ENCODE data around the gene GIGYF2. TPM values are rescaled to one million over a fixed set of nuclear protein-coding genes. Genes with fewer than 3 reads are reported as not detected.

The GIGYF2 gene
- total and polyA plus RNA-seq, 2 of the 13 experiments (the other 11 are each of a cell fraction or from before 2014, with no cell fraction given) = 44.9 to 73.5 TPM

GRCh38 chr2:232697059-232697806, at the start of gene GIGYF2 (continued):
- TF ChIP-seq ZNF543 (CRISPR knock-in tag; IDR thresholded peaks at IDR 0.05) (peak; percentile 94), KDM3A (CRISPR knock-in tag; IDR thresholded peaks at IDR 0.05; ENCODE audit: low read depth) (no peak; the same call in 1 of the 2 replicates), ZNF33B (CRISPR knock-in tag; IDR thresholded peaks at IDR 0.05) (no peak; the same call in 1 of the 2 replicates), TEAD3 (CRISPR knock-in tag; optimal IDR thresholded peaks at IDR 0.05; ENCODE audit: borderline replicate concordance) (no peak), POLR2AphosphoS5 (IDR thresholded peaks at IDR 0.05; ENCODE audit: low read depth, low read length) (peak; percentile 95), LRRFIP1 (CRISPR knock-in tag; conservative IDR thresholded peaks at IDR 0.05) (no peak), NPAS2 (CRISPR knock-in tag; IDR thresholded peaks at IDR 0.05; ENCODE audit: borderline replicate concordance) (no peak), EZH2 (conservative IDR thresholded peaks at IDR 0.05; ENCODE audit: low read depth, low read length) (no peak), GMEB1 (CRISPR knock-in tag; IDR thresholded peaks at IDR 0.05; ENCODE audit: borderline replicate concordance) (peak; percentile 96), ZBTB37 (CRISPR knock-in tag; IDR thresholded peaks at IDR 0.05) (no peak), AFF4 (CRISPR knock-in tag; IDR thresholded peaks at IDR 0.05) (no peak; the same call in 1 of the 2 replicates), ZFP36L1 (CRISPR knock-in tag; IDR thresholded peaks at IDR 0.05) (no peak; the same call in 1 of the 2 replicates), PREB (CRISPR knock-in tag; IDR thresholded peaks at IDR 0.05) (no peak), ASH2L (IDR thresholded peaks at IDR 0.05; ENCODE audit: insufficient read length, low read depth, low read length) (peak; percentile 95), ERF (CRISPR knock-in tag; IDR thresholded peaks at IDR 0.05) (peak; percentile 63; the same call in 1 of the 2 replicates), MXI1 (IDR thresholded peaks at IDR 0.05; ENCODE audit: borderline replicate concordance, low read depth, low read length) (peak; percentile 31; the same call in 1 of the 3 replicates), ZNF256 (CRISPR knock-in tag; conservative IDR thresholded peaks at IDR 0.05) (0 out of 2 replicates have a peak, but pooled peaks have one; percentile 31), ZNF510 (CRISPR knock-in tag; IDR thresholded peaks at IDR 0.05; ENCODE audit: low read depth) (0 out of 2 replicates have a peak, but pooled peaks have one; percentile 21)
